Mesenchymal stem cell (in vitro differentiated cells and primary cell): ENCODE measurements around the gene AP5Z1. TPM values are rescaled to one million over a fixed set of nuclear protein-coding genes. Genes with fewer than 3 reads are reported as not detected.

ENCODE experiments used
- DNase-seq: peaks from one replicate; pipeline ENCODE4 v3.0.0-alpha.2; 2013
- H2AFZ ChIP-seq: one replicate; pipeline ENCODE4 v1.6.1; 2013; ENCODE audit warnings: low read depth, mild to moderate bottlenecking, control low read depth, inconsistent platforms, low read length, moderate library complexity
- H2AK5ac ChIP-seq: 2 replicates; pipeline ENCODE4 v1.6.1; 2013; ENCODE audit warnings: low read length, moderate library complexity, mild to moderate bottlenecking, inconsistent platforms; ENCODE audit not compliant: severe bottlenecking
- H2BK120ac ChIP-seq: one replicate; pipeline ENCODE4 v1.6.1; 2013; ENCODE audit warnings: low read depth, mild to moderate bottlenecking, inconsistent platforms, low read length, moderate library complexity
- H2BK12ac ChIP-seq, 2 experiments: one replicate each; pipeline ENCODE4 v1.6.1; 2013; ENCODE audit warnings: inconsistent platforms in 2 of 2, low read length in 2 of 2, mild to moderate bottlenecking in 2 of 2, moderate library complexity in 2 of 2, control low read depth in 1 of 2
- H2BK15ac ChIP-seq: one replicate; pipeline ENCODE4 v1.6.1; 2013; ENCODE audit warnings: mild to moderate bottlenecking, low read depth, inconsistent platforms; ENCODE audit not compliant: poor library complexity, severe bottlenecking
- H2BK5ac ChIP-seq: 2 replicates; pipeline ENCODE4 v1.6.1; 2013; ENCODE audit warnings: low read depth, mild to moderate bottlenecking, low read length, control low read depth, inconsistent platforms; ENCODE audit not compliant: poor library complexity, severe bottlenecking
- H3K14ac ChIP-seq, 2 experiments: one replicate each; pipeline ENCODE4 v1.6.1; 2013; ENCODE audit warnings: inconsistent platforms in 2 of 2, low read length in 2 of 2, control low read depth in 1 of 2, mild to moderate bottlenecking in 1 of 2, moderate library complexity in 1 of 2
- H3K18ac ChIP-seq, 2 experiments: one replicate each; pipeline ENCODE4 v1.6.1; 2013; ENCODE audit warnings: inconsistent platforms in 2 of 2, low read length in 2 of 2, control low read depth in 1 of 2, low read depth in 1 of 2, mild to moderate bottlenecking in 1 of 2
- H3K23ac ChIP-seq, 2 experiments: one replicate each; pipeline ENCODE4 v1.6.1; 2013; ENCODE audit warnings: inconsistent platforms in 2 of 2, low read length in 2 of 2, mild to moderate bottlenecking in 2 of 2, moderate library complexity in 2 of 2, control low read depth in 1 of 2
- H3K27ac ChIP-seq: 2 replicates; pipeline ENCODE4 v1.5.1; 2013; ENCODE audit warnings: mild to moderate bottlenecking, moderate library complexity, low read length, control low read depth, inconsistent platforms; ENCODE audit not compliant: poor library complexity, severe bottlenecking
- H3K27me3 ChIP-seq, 2 experiments: 2 replicates each; pipeline versions ENCODE4 v1.6.1 to v1.7.0; 2013; ENCODE audit warnings: low read length in 2 of 2, mild to moderate bottlenecking in 2 of 2, moderate library complexity in 2 of 2, control low read depth in 1 of 2, inconsistent platforms in 1 of 2; ENCODE audit not compliant: control insufficient read depth in 1 of 2, insufficient read depth in 1 of 2
- H3K36me3 ChIP-seq, 2 experiments: 2 replicates each; pipeline versions ENCODE4 v1.6.1 to v1.7.0; 2013; ENCODE audit warnings: low read length in 2 of 2, control low read depth in 1 of 2, inconsistent platforms in 1 of 2, low read depth in 1 of 2, mild to moderate bottlenecking in 1 of 2; ENCODE audit not compliant: insufficient read depth in 2 of 2, control insufficient read depth in 1 of 2
- H3K4ac ChIP-seq, 2 experiments: one replicate each; pipeline ENCODE4 v1.6.1; 2013; ENCODE audit warnings: inconsistent platforms in 2 of 2, low read length in 2 of 2, mild to moderate bottlenecking in 2 of 2, moderate library complexity in 2 of 2, control low read depth in 1 of 2, low read depth in 1 of 2
- H3K4me1 ChIP-seq: 2 replicates; pipeline ENCODE4 v1.6.1; 2013; ENCODE audit warnings: low read depth, low read length, control low read depth; ENCODE audit not compliant: control insufficient read depth, insufficient read depth
- H3K4me2 ChIP-seq: 2 replicates; pipeline ENCODE4 v1.6.1; 2013; ENCODE audit warnings: low read length, mild to moderate bottlenecking, inconsistent platforms; ENCODE audit not compliant: poor library complexity, severe bottlenecking
- H3K4me3 ChIP-seq, 2 experiments: 2 replicates each; pipeline versions ENCODE4 v1.5.1 to v1.7.0; 2013; ENCODE audit warnings: low read length in 2 of 2, mild to moderate bottlenecking in 2 of 2, control low read depth in 1 of 2, low read depth in 1 of 2; ENCODE audit not compliant: insufficient read depth in 1 of 2
- H3K79me1 ChIP-seq: replicated peaks from 2 replicates; pipeline ENCODE4 v1.6.1; 2013; ENCODE audit warnings: mild to moderate bottlenecking, control low read depth, low read length, inconsistent platforms; ENCODE audit not compliant: poor library complexity, severe bottlenecking
- H3K9ac ChIP-seq: 2 replicates; pipeline ENCODE4 v1.7.0; 2013; ENCODE audit warnings: mild to moderate bottlenecking, low read length, moderate library complexity
- H3K9me3 ChIP-seq: 2 replicates; pipeline ENCODE4 v1.7.0; 2013; ENCODE audit warnings: mild to moderate bottlenecking, low read length; ENCODE audit not compliant: control insufficient read depth
- H4K8ac ChIP-seq: one replicate; pipeline ENCODE4 v1.6.1; 2013; ENCODE audit warnings: inconsistent platforms, mild to moderate bottlenecking, low read length, moderate library complexity
- H4K91ac ChIP-seq: one replicate; pipeline ENCODE4 v1.6.1; 2013; ENCODE audit warnings: mild to moderate bottlenecking, low read length, inconsistent platforms
- WGBS: methylation state at CpG from one replicate; pipeline ENCODE4 v1.1.7; 2013; ENCODE audit warnings: mixed read lengths; 5-methylcytosine and 5-hydroxymethylcytosine counted together
- small RNA-seq: library from polyadenylated mRNA; stranded (forward); fragments of <200 nt; extraction: miRNeasy Mini kit (QIAGEN cat#:217004); gene quantifications from one replicate; pipeline ENCODE3, GENCODE V24; 2013; ENCODE audit warnings: low read depth

Gene AP5Z1

DNA sequence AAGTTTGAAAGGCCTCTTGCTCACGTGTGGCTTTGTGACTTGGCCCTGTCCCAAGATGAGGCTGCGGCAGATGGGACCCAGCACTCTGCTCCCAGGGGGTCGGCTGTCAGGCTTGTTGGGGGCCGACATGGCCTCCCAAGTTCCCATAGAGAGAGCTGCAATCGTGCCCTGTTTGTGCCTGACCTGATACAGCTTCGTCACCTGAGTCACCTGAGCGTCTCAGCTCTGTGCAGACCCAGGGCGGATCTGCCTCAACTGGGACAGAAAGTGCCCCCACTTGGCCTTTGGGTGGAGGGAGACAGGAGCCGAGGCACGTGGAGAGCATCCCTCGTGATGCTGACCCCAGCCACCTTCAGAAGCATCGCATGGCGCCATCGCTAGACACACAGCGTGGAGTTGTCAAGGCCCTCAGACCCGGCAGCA lies 64.7 kb downstream of the AP5Z1 start:
- H2AFZ ChIP-seq: no peak overlapping the region
- H3K14ac ChIP-seq: no peak overlapping the region
- no peaks in the 10 kb centered on the region for H3K79me1 ChIP-seq
- no peak overlapping the region for H2AK5ac ChIP-seq
- no peak overlapping the region for H3K18ac ChIP-seq
- 84% methylated on average over 16 of the region's 16 CpGs for WGBS
- no peak overlapping the region for H4K91ac ChIP-seq
- no peak overlapping the region for H4K8ac ChIP-seq
- no peak overlapping the region for H3K4ac ChIP-seq
- no peak overlapping the region for H2BK5ac ChIP-seq
- no peaks in the 10 kb centered on the region for H3K36me3 ChIP-seq
- H3K27me3 ChIP-seq: peaks cover 5% of the 10 kb centered on the region in 2 experiments
- no peak overlapping the region for H2BK120ac ChIP-seq
- no peaks in the 10 kb centered on the region for H3K9me3 ChIP-seq
- H3K27ac ChIP-seq: no peak overlapping the region
- DNase-seq: no peak
- no peak overlapping the region for H3K23ac ChIP-seq
- no peak overlapping the region for H2BK15ac ChIP-seq
- no peak overlapping the region for H2BK12ac ChIP-seq
- H3K9ac ChIP-seq: no peak overlapping the region
- no peak overlapping the region for H3K4me3 ChIP-seq
- H3K4me2 ChIP-seq: no peak overlapping the region
- H3K4me1 ChIP-seq: peaks cover 7% of the 10 kb centered on the region

Small RNAs within 50 kb of the gene (small RNA-seq; reads per million reads assigned to genes)
- gene MIR4656: not detected
- not detected for gene RF00019
